Left lobe of liver (tissue), 2 donors: ENCODE results near the gene AMZ2. TPM values are rescaled to one million over a fixed set of nuclear protein-coding genes. Genes with fewer than 3 reads are reported as not detected.
"Not testable (repeated sequence)": the region's sequence is repeated elsewhere in the genome, so short reads cannot be mapped to it uniquely, and the experiment has no call there.

Experiments
- ATAC-seq: fragments of 200-7000 bp; cut with Tn5 transposase; one replicate; pipeline ENCODE4 v1.9.1; 2020; ENCODE audit warnings: mild to moderate bottlenecking, moderate library complexity
- DNase-seq: peaks from one replicate; pipeline ENCODE4 v3.0.0-alpha.2; 2020; ENCODE audit warnings: low spot score
- total RNA-seq: library from RNA; stranded (reverse); gene quantifications from one replicate; pipeline ENCODE4 v1.2.1, GENCODE V29; 2021
- donor health status: DM: no; HTN: no; CAD: no; lungs with moderate emphysema.
- donor health status: DM: no; HTN: yes; CAD: no.

Gene AMZ2
- total RNA-seq: 21.1 TPM

- ATAC-seq: peak; percentile 98
- DNase-seq: peak; percentile 97
Measured at GRCh38 chr17:68247445-68248198, at the start of gene AMZ2. Gene AMZ2, plus strand, starts transcription at chr17:68248043. Its CDS starts 2,145 bp downstream, at chr17:68250188.

GRCh38 chr17:68198931-68199836, 48.7 kb upstream of the AMZ2 start:
- DNase-seq (no peak), ATAC-seq (peak; percentile 50)

- ATAC-seq: no peak
- DNase-seq: no peak
Measured at GRCh38 chr17:68199837-68200688, 47.8 kb upstream of the AMZ2 start.

- ATAC-seq: peak; percentile 73
- peak; percentile 72 for DNase-seq
Measured at GRCh38 chr17:68200689-68201417, 47.0 kb upstream of the AMZ2 start.

DNA sequence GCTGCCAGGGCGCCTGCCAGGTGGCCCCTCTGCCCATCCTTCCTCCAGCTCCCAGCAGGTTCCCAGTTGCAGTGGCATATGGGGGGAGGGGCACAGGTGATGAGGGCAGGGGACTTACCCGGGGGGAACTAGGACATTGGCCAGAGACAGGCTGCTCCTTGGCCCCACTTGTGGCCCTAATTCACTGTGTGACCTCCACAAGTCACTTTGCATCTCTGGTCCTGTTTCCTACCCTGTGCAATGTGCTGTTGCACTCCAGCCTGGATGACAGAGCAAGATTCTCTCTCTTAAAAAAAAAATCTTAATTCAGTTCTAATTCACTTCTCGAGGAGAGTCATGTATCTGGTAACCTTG, 46.4 kb upstream of the AMZ2 start:
- not testable (repeated sequence) for ATAC-seq, DNase-seq

GRCh38 chr17:68202321-68202720, 45.5 kb upstream of the AMZ2 start:
- ATAC-seq, DNase-seq: not testable (repeated sequence)

GRCh38 chr17:68204736-68205135, 43.1 kb upstream of the AMZ2 start:
- no peak for DNase-seq
- no peak for ATAC-seq

- DNase-seq (peak; percentile 91), ATAC-seq (peak; percentile 95)
Measured at GRCh38 chr17:68205251-68205807, 42.5 kb upstream of the AMZ2 start.

- DNase-seq (no peak), ATAC-seq (peak; percentile 31)
Measured at GRCh38 chr17:68205808-68206720, 41.8 kb upstream of the AMZ2 start.

- DNase-seq: no peak
- ATAC-seq: no peak
Measured at GRCh38 chr17:68207651-68208253, 40.1 kb upstream of the AMZ2 start.

DNA sequence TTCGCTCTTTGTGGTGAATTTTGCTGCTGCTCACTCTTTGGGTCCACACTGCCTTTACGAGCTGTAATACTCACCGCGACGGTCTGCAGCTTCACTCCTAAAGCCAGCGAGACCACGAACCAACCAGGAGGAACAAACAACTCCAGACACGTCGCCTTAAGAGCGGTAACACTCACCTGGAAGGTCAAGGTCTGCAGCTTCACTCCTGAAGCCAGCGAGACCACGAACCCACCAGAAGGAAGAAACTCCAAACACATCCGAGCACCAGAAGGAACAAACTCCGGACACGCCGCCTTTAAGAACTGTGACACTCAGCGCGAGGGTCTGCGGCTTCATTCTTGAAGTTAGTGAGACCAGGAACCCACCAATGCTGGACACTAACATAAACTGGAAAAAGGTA, 39.2 kb upstream of the AMZ2 start:
- ATAC-seq, DNase-seq: not testable (repeated sequence)

DNA sequence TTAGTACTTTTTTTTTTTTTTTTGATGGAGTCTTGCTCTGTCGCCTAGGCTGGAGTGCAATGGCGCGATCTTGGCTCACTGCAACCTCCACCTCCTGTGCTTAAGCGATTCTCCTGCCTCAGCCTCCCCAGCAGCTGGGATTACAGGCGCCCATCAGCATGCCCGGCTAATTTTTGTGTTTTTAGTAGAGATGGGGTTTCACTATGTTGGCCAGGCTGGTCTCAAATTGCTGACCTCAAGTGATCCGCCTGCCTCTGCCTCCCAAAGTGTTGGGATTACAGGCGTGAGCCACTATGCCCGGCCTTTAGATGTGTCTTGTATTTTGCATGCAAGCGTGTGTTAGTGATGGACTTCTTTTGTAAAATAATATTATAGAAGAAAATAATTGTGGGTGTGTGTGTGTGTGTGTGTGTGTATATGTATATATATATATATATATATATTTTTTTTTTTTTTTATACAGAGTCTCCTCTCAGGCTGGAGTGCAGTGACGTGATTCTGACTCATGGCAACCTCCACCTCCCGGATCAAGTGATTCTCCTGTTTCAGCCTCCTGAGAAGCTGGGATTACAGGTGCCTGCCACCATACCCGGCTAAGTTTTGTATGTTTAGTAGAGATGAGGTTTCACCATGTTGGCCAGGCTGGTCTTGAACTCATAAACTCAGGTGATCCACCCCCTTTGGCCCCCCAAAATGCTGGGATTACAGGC, 38.5 kb upstream of the AMZ2 start:
- not testable (repeated sequence) for ATAC-seq, DNase-seq

DNA sequence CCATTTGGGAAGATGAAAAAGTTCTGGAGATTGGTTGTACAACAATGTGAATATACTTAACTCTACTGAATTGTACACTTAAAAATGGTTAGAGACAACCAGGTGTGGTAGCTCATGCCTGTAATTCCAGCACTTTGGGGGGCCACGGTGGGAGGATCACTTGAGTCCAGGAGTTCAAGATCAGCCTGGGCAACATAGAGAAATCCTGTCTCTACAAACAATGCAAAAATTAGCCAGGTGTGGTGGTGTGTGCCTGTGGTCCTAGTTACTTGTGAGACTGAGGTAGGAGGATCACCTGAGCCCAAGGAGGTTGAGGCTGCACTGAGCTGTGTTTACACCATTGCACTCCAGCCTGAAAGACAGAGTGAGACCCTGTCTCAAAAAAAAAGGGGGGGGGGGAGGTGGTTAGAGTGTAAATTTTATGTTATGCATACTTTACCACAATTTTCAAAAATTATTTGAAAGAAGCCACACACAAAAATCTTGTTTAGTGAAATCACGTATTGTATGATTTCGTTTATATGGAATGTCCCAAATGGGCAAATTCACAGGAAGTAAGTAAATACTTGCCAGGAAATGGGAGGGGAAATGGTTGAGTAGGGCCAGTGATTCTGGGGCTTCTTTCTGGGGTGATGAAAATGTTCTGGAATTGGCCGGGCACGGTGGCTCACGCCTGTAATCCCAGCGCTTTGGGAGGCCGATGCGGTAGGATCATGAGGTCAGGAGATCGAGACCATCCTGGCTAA, 37.1 kb upstream of the AMZ2 start:
- no peak for ATAC-seq
- no peak for DNase-seq

DNA sequence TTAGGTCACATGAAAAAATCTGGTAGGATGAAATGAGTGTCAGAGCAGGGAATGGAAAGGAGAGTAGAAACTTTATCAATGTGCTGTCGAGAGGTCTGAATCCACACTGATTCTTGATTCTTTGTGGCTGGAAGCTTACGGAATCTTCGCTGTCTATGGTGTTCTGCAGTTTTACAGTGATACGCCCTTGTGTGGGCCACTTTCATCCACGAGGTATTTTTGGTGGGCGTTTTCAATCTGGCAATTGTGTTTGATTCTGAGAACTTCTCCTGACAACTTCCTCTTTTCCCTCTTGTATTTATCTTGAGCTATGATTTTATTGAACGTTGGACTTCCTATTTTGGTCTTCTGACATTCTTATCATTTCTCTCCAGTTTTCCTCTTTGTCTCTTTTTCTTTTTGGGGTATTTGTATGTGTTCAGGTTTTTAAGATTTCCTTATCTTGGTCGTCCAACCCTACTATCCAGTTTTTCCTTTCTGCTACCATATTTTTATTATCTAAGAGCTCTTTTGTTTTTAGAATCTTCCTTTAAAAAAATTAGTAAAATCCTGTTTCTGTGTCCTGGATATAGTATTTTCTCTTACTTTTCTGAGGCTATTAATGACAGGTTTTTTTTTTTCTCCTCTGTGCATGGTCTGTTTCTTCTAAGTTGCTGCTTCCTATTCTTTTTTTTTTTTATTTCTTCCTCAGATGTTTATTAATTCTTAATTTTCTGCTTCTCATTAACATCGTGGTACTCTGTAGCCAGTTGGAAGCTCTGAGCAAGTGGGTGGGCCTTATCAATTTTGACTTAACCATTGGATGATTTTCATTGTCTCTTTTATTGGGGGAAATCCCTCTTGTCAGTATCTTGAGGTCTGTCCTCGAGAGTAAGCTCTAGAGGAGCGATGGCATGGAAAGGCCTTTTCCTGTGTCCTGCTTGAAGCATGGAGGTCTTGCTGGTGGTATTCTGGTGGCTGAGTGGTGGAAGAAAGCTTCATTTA, 34.1 kb upstream of the AMZ2 start:
- peak; percentile 13 for ATAC-seq
- DNase-seq: not testable (repeated sequence)

DNA sequence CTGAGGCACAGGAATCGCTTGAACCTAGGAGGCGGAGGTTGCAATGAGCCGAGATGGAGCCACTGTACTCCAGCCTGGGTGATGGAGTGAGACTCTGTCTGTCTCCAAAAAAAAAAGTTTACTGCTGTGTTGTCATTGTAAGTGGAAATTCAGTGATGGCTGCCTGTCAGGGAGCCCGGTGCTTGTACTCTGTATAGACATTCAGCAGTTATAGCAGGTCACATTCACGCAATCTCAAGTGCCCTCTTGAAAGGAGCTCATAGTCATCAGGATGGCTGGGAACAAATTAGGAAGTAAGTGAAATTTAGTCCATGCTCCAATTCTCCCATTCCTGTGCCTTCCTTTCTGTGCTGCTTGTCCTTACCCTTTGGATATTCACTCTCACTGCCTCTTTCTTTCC, 32.4 kb upstream of the AMZ2 start:
- not testable (repeated sequence) for ATAC-seq, DNase-seq

DNA sequence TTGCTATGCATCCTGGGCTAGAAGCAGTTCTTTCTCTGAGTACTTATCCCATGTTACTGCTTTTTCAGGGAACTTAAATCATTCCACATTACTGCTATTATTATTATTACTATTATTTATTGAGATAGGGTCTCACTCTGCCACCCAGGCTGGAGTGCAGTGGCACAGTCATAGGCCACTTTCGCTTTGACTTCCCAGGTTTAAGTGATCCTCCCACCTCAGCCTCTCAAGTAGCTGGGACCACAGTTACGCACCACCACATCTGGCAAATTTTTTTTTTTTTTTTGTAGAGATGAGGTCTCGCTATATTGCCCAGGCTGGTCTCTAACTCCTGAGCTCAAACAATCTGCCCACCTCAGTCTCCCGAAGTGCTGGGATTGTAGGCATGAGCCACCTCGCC, 28.4 kb upstream of the AMZ2 start:
- not testable (repeated sequence) for ATAC-seq, DNase-seq
